WERI-Rb-1 (cell line): ENCODE data around the gene TAB2.
"Not testable (repeated sequence)": the region's sequence is repeated elsewhere in the genome, so short reads cannot be mapped to it uniquely, and the experiment has no call there.

ENCODE experiments used
- DNase-seq: peaks from one replicate; pipeline ENCODE4 v3.0.0-alpha.2; 2020
- H3K27ac ChIP-seq: fragments of 250-450 bp; sonication (Bioruptor Pico); 2 replicates; pipeline ENCODE4 v1.5.1; 2020; ENCODE audit warnings: mild to moderate bottlenecking, moderate library complexity
- H3K27me3 ChIP-seq: fragments of 250-450 bp; sonication (Bioruptor Pico); 2 replicates; pipeline ENCODE4 v1.5.1; 2021; ENCODE audit warnings: mild to moderate bottlenecking, low read depth, moderate library complexity; ENCODE audit not compliant: insufficient read depth, severe bottlenecking
- H3K36me3 ChIP-seq: fragments of 250-450 bp; sonication (Bioruptor Pico); 2 replicates; pipeline ENCODE4 v1.5.1; 2020; ENCODE audit warnings: mild to moderate bottlenecking, moderate library complexity
- H3K4me3 ChIP-seq: 2 replicates; pipeline ENCODE4 v1.5.1; 2011; ENCODE audit warnings: low read depth, mild to moderate bottlenecking, control low read depth, low read length
- H3K9me3 ChIP-seq: fragments of 250-450 bp; sonication (Bioruptor Pico); 2 replicates; pipeline ENCODE4 v1.5.1; 2021; ENCODE audit warnings: mild to moderate bottlenecking, moderate library complexity; ENCODE audit not compliant: severe bottlenecking
- TF ChIP-seq, protein P1 (sequence below): IDR thresholded peaks from 2 replicates; pipeline ENCODE4 v1.5.1; 2011; ENCODE audit warnings: low read depth, mild to moderate bottlenecking, control low read depth, inconsistent platforms, low read length

Gene TAB2

DNA sequence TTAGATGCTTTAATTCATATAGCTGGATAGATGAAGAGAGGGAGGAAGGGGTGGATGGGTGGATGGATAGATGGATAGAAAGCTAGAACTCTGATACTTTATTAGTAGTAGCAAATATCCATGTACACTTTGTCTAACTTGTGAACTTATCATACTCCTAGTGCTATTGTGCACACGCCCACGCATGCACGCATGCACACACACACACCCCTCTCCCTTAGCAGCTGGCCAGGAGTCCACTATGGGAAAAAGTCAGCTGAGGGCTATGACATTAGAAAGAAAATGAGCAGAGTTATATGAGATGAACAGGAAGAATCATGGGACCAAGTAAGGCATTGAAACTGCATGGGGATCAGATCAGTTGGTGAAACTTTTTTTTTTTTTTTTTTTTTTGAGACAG lies 28.6 kb downstream of the TAB2 start:
- Histone ChIP-seq H3K27ac (no peak overlapping the region), H3K27me3 (no peaks in the 10 kb centered on the region), H3K36me3 (no peaks in the 10 kb centered on the region), H3K9me3 (no peaks in the 10 kb centered on the region), H3K4me3 (no peak overlapping the region)
- DNase-seq = no peak
- TF ChIP-seq, protein P1, sequence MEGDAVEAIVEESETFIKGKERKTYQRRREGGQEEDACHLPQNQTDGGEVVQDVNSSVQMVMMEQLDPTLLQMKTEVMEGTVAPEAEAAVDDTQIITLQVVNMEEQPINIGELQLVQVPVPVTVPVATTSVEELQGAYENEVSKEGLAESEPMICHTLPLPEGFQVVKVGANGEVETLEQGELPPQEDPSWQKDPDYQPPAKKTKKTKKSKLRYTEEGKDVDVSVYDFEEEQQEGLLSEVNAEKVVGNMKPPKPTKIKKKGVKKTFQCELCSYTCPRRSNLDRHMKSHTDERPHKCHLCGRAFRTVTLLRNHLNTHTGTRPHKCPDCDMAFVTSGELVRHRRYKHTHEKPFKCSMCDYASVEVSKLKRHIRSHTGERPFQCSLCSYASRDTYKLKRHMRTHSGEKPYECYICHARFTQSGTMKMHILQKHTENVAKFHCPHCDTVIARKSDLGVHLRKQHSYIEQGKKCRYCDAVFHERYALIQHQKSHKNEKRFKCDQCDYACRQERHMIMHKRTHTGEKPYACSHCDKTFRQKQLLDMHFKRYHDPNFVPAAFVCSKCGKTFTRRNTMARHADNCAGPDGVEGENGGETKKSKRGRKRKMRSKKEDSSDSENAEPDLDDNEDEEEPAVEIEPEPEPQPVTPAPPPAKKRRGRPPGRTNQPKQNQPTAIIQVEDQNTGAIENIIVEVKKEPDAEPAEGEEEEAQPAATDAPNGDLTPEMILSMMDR = no peak

DNA sequence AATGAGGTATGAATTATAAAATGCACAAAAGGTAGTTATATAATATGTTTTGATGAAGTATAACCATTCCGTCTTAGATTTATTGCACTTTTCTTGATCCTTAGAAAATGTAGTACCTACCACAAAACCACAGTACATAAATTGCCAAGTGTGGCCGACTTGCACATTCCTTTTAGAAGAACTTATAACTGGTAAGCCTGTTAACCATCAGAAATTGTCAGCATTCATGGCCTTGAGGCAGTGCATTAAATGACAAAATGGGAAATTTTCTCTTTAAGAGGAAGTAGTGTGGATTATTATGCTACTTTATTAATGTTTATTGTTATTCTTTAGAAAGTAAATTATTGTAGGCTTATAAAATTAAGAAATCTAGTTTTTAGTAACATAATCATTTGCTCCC lies 29.6 kb downstream of the TAB2 start:
- no peaks in the 10 kb centered on the region for H3K27me3 ChIP-seq

DNA sequence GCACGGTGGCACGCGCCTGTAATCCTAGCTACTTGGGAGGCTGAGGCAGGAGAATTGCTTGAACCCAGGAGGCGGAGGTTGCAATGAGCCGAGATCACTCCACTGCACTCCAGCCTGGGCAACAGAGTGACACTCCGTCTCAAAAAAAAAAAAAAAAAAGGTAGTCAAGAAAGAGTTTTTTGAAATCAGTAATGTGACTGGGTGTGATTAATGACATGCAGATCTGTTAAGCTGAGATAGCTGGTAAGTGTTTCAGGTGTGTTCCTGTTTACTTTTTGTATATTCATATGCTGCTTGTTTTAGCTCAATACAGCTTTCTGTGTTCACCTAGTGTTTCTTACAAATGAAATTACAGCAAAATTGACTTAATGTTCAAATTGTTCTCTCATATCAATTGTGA lies 31.8 kb downstream of the TAB2 start:
- not testable (repeated sequence) for H3K36me3 ChIP-seq, H3K9me3 ChIP-seq, H3K27me3 ChIP-seq, H3K27ac ChIP-seq, H3K4me3 ChIP-seq, DNase-seq

More for the DNA sequence above, 29.6 kb downstream of the TAB2 start:
- no peak overlapping the region for H3K27ac ChIP-seq
- TF ChIP-seq, protein P1 = no peak
- no peak for DNase-seq
- no peak overlapping the region for H3K4me3 ChIP-seq
- no peaks in the 10 kb centered on the region for H3K36me3 ChIP-seq
- H3K9me3 ChIP-seq = no peaks in the 10 kb centered on the region

DNA sequence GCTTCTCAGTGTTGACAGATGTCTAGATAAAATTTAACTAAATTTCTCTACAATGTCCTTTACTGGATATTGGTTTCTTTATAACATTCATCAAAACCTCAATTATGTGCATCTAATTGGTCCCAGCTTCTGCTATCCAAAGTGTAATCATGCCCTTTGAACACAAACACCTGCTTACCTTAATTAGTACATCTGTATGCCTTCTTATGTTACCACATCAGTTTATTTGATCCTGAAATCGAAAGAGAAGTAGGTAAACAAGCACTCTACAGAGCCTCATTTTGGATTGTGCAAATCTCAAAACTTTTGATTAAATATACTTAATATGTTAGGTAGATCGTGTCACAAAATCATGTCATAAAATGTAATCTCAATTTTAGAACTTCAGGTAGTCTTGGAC lies 36.5 kb downstream of the TAB2 start:
- Histone ChIP-seq H3K36me3 (peaks cover 2% of the 10 kb centered on the region; the same call in 1 of the 2 replicates), H3K4me3 (no peak overlapping the region), H3K27me3 (no peaks in the 10 kb centered on the region), H3K9me3 (no peaks in the 10 kb centered on the region), H3K27ac (no peak overlapping the region)
- no peak for DNase-seq
- TF ChIP-seq, protein P1 = no peak

DNA sequence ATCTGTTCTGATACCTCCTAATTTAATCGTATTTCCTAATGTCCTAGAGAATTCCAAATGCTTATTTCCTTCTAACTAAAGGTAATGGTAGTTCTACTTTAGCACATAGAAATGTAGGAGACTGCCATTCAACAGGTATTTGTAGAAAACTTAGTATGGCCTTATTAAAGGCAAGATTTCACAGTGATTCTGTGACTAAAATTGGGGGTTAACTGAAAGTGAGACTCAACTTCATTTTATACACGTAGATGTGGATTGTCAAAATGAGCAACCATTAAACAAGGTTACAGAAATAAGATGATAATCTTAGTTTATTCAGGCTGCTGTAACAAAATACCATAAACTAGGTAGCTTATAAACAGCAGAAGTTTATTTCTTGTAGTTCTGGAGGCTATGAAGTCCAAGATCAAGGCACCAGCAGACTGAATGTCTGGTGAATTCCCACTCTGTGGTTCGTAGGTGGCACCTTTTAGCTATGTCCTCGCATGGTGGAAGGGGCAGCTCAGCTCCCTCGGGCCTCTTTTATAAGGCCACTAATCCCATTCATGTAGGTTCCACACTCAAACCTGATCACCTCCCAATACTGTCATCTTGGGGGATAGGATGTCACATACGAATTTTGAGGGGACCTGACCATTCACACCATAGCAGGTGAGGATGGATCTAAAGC lies 38.7 kb downstream of the TAB2 start:
- Histone ChIP-seq H3K27me3 (no peaks in the 10 kb centered on the region), H3K4me3 (no peak overlapping the region), H3K36me3 (peaks cover 2% of the 10 kb centered on the region; the same call in 1 of the 2 replicates), H3K27ac (no peak overlapping the region), H3K9me3 (no peaks in the 10 kb centered on the region)
- TF ChIP-seq, protein P1 = no peak
- DNase-seq = no peak

DNA sequence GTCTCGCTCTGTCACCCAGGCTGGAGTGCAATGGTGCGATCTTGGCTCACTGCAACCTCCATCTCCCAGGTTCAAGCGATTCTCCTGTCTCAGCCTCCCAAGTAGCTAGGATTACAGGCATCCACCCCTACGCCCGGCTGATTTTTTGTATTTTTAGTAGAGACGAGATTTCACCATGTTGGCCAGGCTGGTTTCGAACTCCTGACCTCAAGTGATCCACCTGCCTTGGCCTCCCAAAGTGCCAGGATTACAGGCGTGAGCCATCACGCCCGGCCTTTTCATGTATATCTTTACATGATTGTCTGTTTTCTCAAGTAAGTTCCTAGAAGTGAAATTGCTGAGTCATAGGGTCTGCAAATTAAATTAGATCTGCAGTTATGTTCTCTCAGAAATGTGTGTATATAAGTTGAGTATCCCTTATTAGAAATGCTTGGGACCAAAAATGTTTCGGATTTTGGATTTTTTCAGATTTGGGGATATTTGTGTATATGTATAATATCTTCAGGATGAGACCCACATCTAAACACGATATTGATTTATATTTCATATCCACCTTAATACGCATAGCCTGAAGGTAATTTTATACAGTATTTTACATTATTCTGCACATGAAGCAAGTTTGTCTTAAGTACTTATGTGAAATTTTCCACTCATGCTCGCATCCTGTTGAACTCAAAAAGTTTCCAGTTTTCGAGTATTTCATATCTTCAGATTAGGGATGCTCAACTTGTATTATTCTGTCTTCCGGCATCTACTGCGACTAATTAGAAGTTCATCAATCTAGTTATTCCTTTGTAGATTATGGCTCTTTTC lies 40.4 kb downstream of the TAB2 start:
- Histone ChIP-seq H3K27ac (no peak overlapping the region), H3K9me3 (peaks cover 3% of the 10 kb centered on the region)
- DNase-seq = no peak

More for the DNA sequence above, 40.4 kb downstream of the TAB2 start:
- H3K4me3 ChIP-seq = no peak overlapping the region
- H3K27me3 ChIP-seq = no peaks in the 10 kb centered on the region
- H3K36me3 ChIP-seq = peaks cover 2% of the 10 kb centered on the region; the same call in 1 of the 2 replicates
- TF ChIP-seq, protein P1 = no peak
